Aorta (tissue), 4 donors: ENCODE results near the gene ZSWIM2. TPM values are rescaled to one million over a fixed set of nuclear protein-coding genes. Genes with fewer than 3 reads are reported as not detected.

Experiments used
- polyA plus RNA-seq, 2 donors: library from polyadenylated mRNA; stranded (reverse); fragments of 200-250 nt; gene quantifications; one replicate each; pipeline ENCODE4 v1.2.3, GENCODE V29; 2013
- total RNA-seq, 2 donors: library from RNA; stranded (reverse); fragmentation: NEBNext Ultra II Directional; extraction: Animal tissue kit (Norgen Biotek cat#: 25700); gene quantifications; one replicate each; pipeline ENCODE4 v1.2.1, GENCODE V29; 2021
- donor health status: healthy with polysubstance abuse.
- donor health status: Bipolar disorder and iron deficiency.
- donor health status: DM: no; HTN: no; CAD: no.
- donor health status: DM: yes; HTN: yes; CAD: no.

The ZSWIM2 gene
- total and polyA plus RNA-seq, 4 donors = not detected

Other genes starting within 250 kb of the ZSWIM2 start
- gene FAM171B, start 155.1 kb downstream of the ZSWIM2 start, total RNA-seq = 10 to 100 TPM in 1 of 2 donors, 1 to 10 TPM in 1; 4.2 to 13.1 TPM
- gene FAM171B, start 155.1 kb downstream of the ZSWIM2 start, polyA plus RNA-seq = under 1 TPM; 0.50 to 0.51 TPM